Subcutaneous abdominal adipose tissue (tissue), 5 donors: ENCODE measurements around the gene HIPK4.

Source experiments
- H3K27ac ChIP-seq: one replicate; pipeline ENCODE4 v1.7.0; 2013; ENCODE audit warnings: low read depth, mild to moderate bottlenecking, inconsistent platforms, low read length, moderate library complexity
- H3K27me3 ChIP-seq, 5 donors: one replicate each; pipeline ENCODE4 v1.7.0; 2013; ENCODE audit warnings: low read length in 5 of 5, inconsistent platforms in 1 of 5; ENCODE audit not compliant: control insufficient read depth in 5 of 5, insufficient read depth in 4 of 5
- H3K36me3 ChIP-seq, 5 donors: one replicate each; pipeline ENCODE4 v1.7.0; 2013; ENCODE audit warnings: low read length in 5 of 5; ENCODE audit not compliant: control insufficient read depth in 5 of 5, insufficient read depth in 5 of 5
- H3K4me1 ChIP-seq, 5 donors: one replicate each; pipeline ENCODE4 v1.7.0; 2013; ENCODE audit warnings: low read length in 5 of 5, mild to moderate bottlenecking in 3 of 5, moderate library complexity in 1 of 5; ENCODE audit not compliant: control insufficient read depth in 5 of 5, insufficient read depth in 5 of 5
- H3K4me3 ChIP-seq, 5 donors: one replicate each; pipeline ENCODE4 v1.7.0; 2013; ENCODE audit warnings: low read length in 5 of 5, low read depth in 1 of 5
- H3K9ac ChIP-seq, 5 donors: one replicate each; pipeline ENCODE4 v1.7.0; 2013; ENCODE audit warnings: low read length in 5 of 5, mild to moderate bottlenecking in 4 of 5, moderate library complexity in 3 of 5
- H3K9me3 ChIP-seq, 5 donors: one replicate each; pipeline ENCODE4 v1.7.0; 2013; ENCODE audit warnings: low read length in 5 of 5; ENCODE audit not compliant: control insufficient read depth in 5 of 5
- donor health status: healthy.
- donor health status: healthy.
- donor health status: healthy.
- donor health status: healthy.
- donor health status: healthy.

The HIPK4 gene

GRCh38 chr19:40418040-40418439 is 28.1 kb upstream of the HIPK4 start:
- peaks cover 0 to 10% (median 8%) of the 10 kb centered on the region in 5 donors for H3K36me3 ChIP-seq
- no peaks in the 10 kb centered on the region for H3K9me3 ChIP-seq
- peak overlapping the region in 2 of 5 donors; percentile 48 to 60 for H3K9ac ChIP-seq
- H3K27me3 ChIP-seq, result no peaks in the 10 kb centered on the region
- no peak overlapping the region for H3K4me3 ChIP-seq
- peak overlapping the region; percentile 75 for H3K27ac ChIP-seq
- H3K4me1 ChIP-seq, result peaks cover 0 to 59% (median 31%) of the 10 kb centered on the region in 5 donors

- Histone ChIP-seq H3K9me3 (no peaks in the 10 kb centered on the region), H3K9ac (peak overlapping the region in 3 of 5 donors; percentile 14 to 60 (median 48)), H3K4me1 (peaks cover 0 to 55% (median 32%) of the 10 kb centered on the region in 5 donors), H3K4me3 (peak overlapping the region in 2 of 5 donors; percentile 19 to 36), H3K36me3 (peaks cover 0 to 6% (median 4%) of the 10 kb centered on the region in 5 donors), H3K27ac (peak overlapping the region; percentile 75), H3K27me3 (no peaks in the 10 kb centered on the region)
Observed at GRCh38 chr19:40417643-40417981, 27.6 kb upstream of the HIPK4 start.

- peak overlapping the region in 3 of 5 donors; percentile 19 to 37 (median 36) for H3K4me3 ChIP-seq
Observed at GRCh38 chr19:40416918-40417642, 27.1 kb upstream of the HIPK4 start.

GRCh38 chr19:40415768-40416167 is 25.8 kb upstream of the HIPK4 start:
- no peaks in the 10 kb centered on the region for H3K9me3 ChIP-seq
- H3K27ac ChIP-seq, result no peak overlapping the region
- H3K4me3 ChIP-seq, result no peak overlapping the region
- no peak overlapping the region for H3K9ac ChIP-seq
- peaks cover 0 to 3% (median 0%) of the 10 kb centered on the region in 5 donors for H3K27me3 ChIP-seq
- H3K36me3 ChIP-seq, result no peaks in the 10 kb centered on the region
- peaks cover 0 to 57% (median 33%) of the 10 kb centered on the region in 5 donors for H3K4me1 ChIP-seq

More at GRCh38 chr19:40416918-40417642, 27.1 kb upstream of the HIPK4 start:
- no peaks in the 10 kb centered on the region for H3K27me3 ChIP-seq
- peak overlapping the region in 3 of 5 donors; percentile 14 to 60 (median 48) for H3K9ac ChIP-seq
- H3K4me1 ChIP-seq, result peaks cover 0 to 54% (median 32%) of the 10 kb centered on the region in 5 donors
- H3K27ac ChIP-seq, result peak overlapping the region; percentile 75
- no peaks in the 10 kb centered on the region for H3K9me3 ChIP-seq
- H3K36me3 ChIP-seq, result peaks cover 0 to under 1% (median 0%) of the 10 kb centered on the region in 5 donors

GRCh38 chr19:40414542-40415535 is 24.9 kb upstream of the HIPK4 start:
- Histone ChIP-seq H3K9me3 (no peaks in the 10 kb centered on the region), H3K27ac (no peak overlapping the region), H3K36me3 (no peaks in the 10 kb centered on the region), H3K4me1 (peaks cover 0 to 54% (median 33%) of the 10 kb centered on the region in 5 donors), H3K27me3 (peaks cover 0 to 3% (median 0%) of the 10 kb centered on the region in 5 donors), H3K4me3 (no peak overlapping the region), H3K9ac (no peak overlapping the region)

- no peak within 1 kb of the TSS for H3K4me3 ChIP-seq
- H3K9ac ChIP-seq, result no peak within 1 kb of the TSS
- peaks cover 0 to 3% (median 0%) of the 10 kb centered on the region in 5 donors for H3K27me3 ChIP-seq
- H3K4me1 ChIP-seq, result peaks cover 0 to 53% (median 33%) of the 10 kb centered on the region in 5 donors
- H3K9me3 ChIP-seq, result no peaks in the 10 kb centered on the region
- no peak within 1 kb of the TSS for H3K27ac ChIP-seq
- H3K36me3 ChIP-seq, result no peaks in the 10 kb centered on the region
Observed at GRCh38 chr19:40413291-40413845, 23.4 kb upstream of the HIPK4 start, which contains the start of gene PRX. PRX (minus strand) TSS chr19:40413378; CDS start chr19:40407932, 5,446 bp downstream.

- H3K4me1 ChIP-seq, result peaks cover 2 to 52% (median 36%) of the 10 kb centered on the region in 5 donors
- H3K36me3 ChIP-seq, result no peaks in the 10 kb centered on the region
- H3K9me3 ChIP-seq, result no peaks in the 10 kb centered on the region
- peaks cover 0 to 3% (median 0%) of the 10 kb centered on the region in 5 donors for H3K27me3 ChIP-seq
- no peak overlapping the region for H3K9ac ChIP-seq
- no peak overlapping the region for H3K27ac ChIP-seq
- H3K4me3 ChIP-seq, result no peak overlapping the region
Observed at GRCh38 chr19:40412866-40413265, 22.9 kb upstream of the HIPK4 start.

- Histone ChIP-seq H3K4me3 (no peak overlapping the region), H3K9me3 (no peaks in the 10 kb centered on the region), H3K27ac (no peak overlapping the region), H3K27me3 (peaks cover 0 to 3% (median 0%) of the 10 kb centered on the region in 5 donors), H3K9ac (peak overlapping the region in 1 of 5 donors; percentile 43), H3K4me1 (peaks cover 2 to 47% (median 28%) of the 10 kb centered on the region in 5 donors), H3K36me3 (no peaks in the 10 kb centered on the region)
Observed at GRCh38 chr19:40411958-40412499, 22.0 kb upstream of the HIPK4 start.

GRCh38 chr19:40411125-40411842 is 21.3 kb upstream of the HIPK4 start:
- Histone ChIP-seq H3K9ac (peak overlapping the region in 1 of 5 donors; percentile 43), H3K27ac (no peak overlapping the region), H3K27me3 (peaks cover 0 to 3% (median 0%) of the 10 kb centered on the region in 5 donors), H3K4me3 (no peak overlapping the region), H3K4me1 (peaks cover 2 to 41% (median 24%) of the 10 kb centered on the region in 5 donors), H3K9me3 (no peaks in the 10 kb centered on the region), H3K36me3 (no peaks in the 10 kb centered on the region)
